ENCODE data around the gene TBL1X.

Gene TBL1X

GRCh38 chrX:9770319-9770718 is 305.5 kb downstream of the TBL1X start:
- DNase-seq (ENCODE audit: low read depth, low spot score), result no peak

GRCh38 chrX:9772943-9773342 is 308.1 kb downstream of the TBL1X start:
- DNase-seq (ENCODE audit: low read depth, low spot score), result no peak
- no peak for TF ChIP-seq CTCF (IDR thresholded peaks at IDR 0.05; ENCODE audit: low read depth, low read length)
- in situ Hi-C loops (cut with HindIII; ENCODE audit: low sequenced_read_pairs), result no loop called here
- H3K4me3 ChIP-seq (ENCODE audit: low read depth, low read length), result no peak overlapping the region

More at GRCh38 chrX:9770319-9770718, 305.5 kb downstream of the TBL1X start:
- in situ Hi-C loops (cut with HindIII; ENCODE audit: low sequenced_read_pairs), result no loop called here
- H3K4me3 ChIP-seq (ENCODE audit: low read depth, low read length), result no peak overlapping the region
- no peak for TF ChIP-seq CTCF (IDR thresholded peaks at IDR 0.05; ENCODE audit: low read depth, low read length)

GRCh38 chrX:9775930-9776329 is 311.1 kb downstream of the TBL1X start:
- in situ Hi-C loops (cut with HindIII; ENCODE audit: low sequenced_read_pairs), result no loop called here
- no peak for DNase-seq (ENCODE audit: low read depth, low spot score)
- no peak overlapping the region for H3K4me3 ChIP-seq (ENCODE audit: low read depth, low read length)
- no peak for TF ChIP-seq CTCF (IDR thresholded peaks at IDR 0.05; ENCODE audit: low read depth, low read length)

- TF ChIP-seq CTCF (IDR thresholded peaks at IDR 0.05; ENCODE audit: low read depth, low read length), result no peak
- H3K4me3 ChIP-seq (ENCODE audit: low read depth, low read length), result no peak overlapping the region
- no peak for DNase-seq (ENCODE audit: low read depth, low spot score)
- in situ Hi-C loops (cut with HindIII; ENCODE audit: low sequenced_read_pairs), result no loop called here
Observed at GRCh38 chrX:9781941-9782340, 317.1 kb downstream of the TBL1X start.

- in situ Hi-C loops (cut with HindIII; ENCODE audit: low sequenced_read_pairs), result no loop called here
- H3K4me3 ChIP-seq (ENCODE audit: low read depth, low read length), result no peak overlapping the region
- no peak for DNase-seq (ENCODE audit: low read depth, low spot score)
- TF ChIP-seq CTCF (IDR thresholded peaks at IDR 0.05; ENCODE audit: low read depth, low read length), result no peak
Observed at GRCh38 chrX:9784332-9784731, 319.5 kb downstream of the TBL1X start.

GRCh38 chrX:9785254-9785943 is 320.5 kb downstream of the TBL1X start:
- in situ Hi-C loops (cut with HindIII; ENCODE audit: low sequenced_read_pairs), result no loop called here
- DNase-seq (ENCODE audit: low read depth, low spot score), result no peak
- TF ChIP-seq CTCF (IDR thresholded peaks at IDR 0.05; ENCODE audit: low read depth, low read length), result no peak
- H3K4me3 ChIP-seq (ENCODE audit: low read depth, low read length), result no peak overlapping the region

Measured in astrocyte of the spinal cord (primary cell).